Esophagus muscularis mucosa (tissue), 4 donors: ENCODE data around the gene NCAPH2. TPM values are rescaled to one million over a fixed set of nuclear protein-coding genes. Genes with fewer than 3 reads are reported as not detected.

Source experiments
- DNase-seq: peaks from one replicate; pipeline ENCODE4 v3.0.0-alpha.2; 2017; ENCODE audit errors: extremely low spot score
- H3K27ac ChIP-seq, 4 donors: fragments of 200-600 bp; sonication (generic); replicated peaks in 1 of 4; 1 replicate in 3 of 4; 2 replicates in 1 of 4; pipeline ENCODE4 v1.5.1; 2016 to 2019; ENCODE audit warnings: mild to moderate bottlenecking in 1 of 4
- H3K27me3 ChIP-seq, 4 donors: fragments of 200-600 bp; sonication (generic); one replicate each; pipeline versions ENCODE4 v1.5.1 to v1.6.0; 2016 to 2019
- H3K36me3 ChIP-seq, 4 donors: fragments of 200-600 bp; sonication (generic); one replicate each; pipeline ENCODE4 v1.5.1; 2016 to 2019
- H3K4me1 ChIP-seq, 4 donors: fragments of 200-600 bp; sonication (generic); one replicate each; pipeline ENCODE4 v1.5.1; 2016 to 2019
- H3K4me3 ChIP-seq, 4 donors: fragments of 200-600 bp; sonication (generic); 1 replicate in 2 of 4; 2 replicates in 2 of 4; pipeline ENCODE4 v1.5.1; 2016 to 2019; ENCODE audit warnings: mild to moderate bottlenecking in 4 of 4, moderate library complexity in 1 of 4
- H3K9me3 ChIP-seq, 4 donors: fragments of 200-600 bp; sonication (generic); 1 replicate in 3 of 4; 2 replicates in 1 of 4; pipeline ENCODE4 v1.5.1; 2016 to 2019
- CTCF ChIP-seq, 3 experiments: fragments of 200-600 bp in 2 of 3; fragments of 450-650 bp in 1 of 3; sonication (generic) in 2 of 3; IDR thresholded peaks; one replicate each; pipeline ENCODE4 v1.5.1; 2017 to 2019; ENCODE audit warnings: antibody characterized with exemption in 3 of 3, mild to moderate bottlenecking in 2 of 3, moderate library complexity in 1 of 3
- EP300 ChIP-seq: sonication (generic); formaldehyde crosslinking; IDR thresholded peaks from one replicate; pipeline ENCODE4 v1.6.1; 2017; ENCODE audit warnings: antibody characterized with exemption
- POLR2A ChIP-seq: fragments of 450-650 bp; IDR thresholded peaks from one replicate; pipeline ENCODE4 v1.6.1; 2017; ENCODE audit warnings: antibody characterized with exemption, moderate library complexity, mild to moderate bottlenecking, low read depth
- POLR2AphosphoS5 ChIP-seq, 2 donors: sonication (generic); formaldehyde crosslinking; IDR thresholded peaks; one replicate each; pipeline ENCODE4 v1.6.1; 2017; ENCODE audit warnings: antibody characterized with exemption in 2 of 2
- whole genome bisulfite sequencing: methylation state at CpG from one replicate; pipeline ENCODE4 v1.1.5; 2018; 5-methylcytosine and 5-hydroxymethylcytosine counted together
- intact Hi-C: fragments of 100-400 bp; cut with DNase I; formaldehyde crosslinking; loops from one replicate; pipeline ENCODE4 v1.15.1; 2023
- total RNA-seq, 4 donors: library from RNA; depleted of rRNA; stranded (reverse); fragments of >200 nt; gene quantifications; one replicate each; pipeline versions ENCODE4 v1.1.0 to v1.2.1, GENCODE V29; 2016

NCAPH2 gene
- total RNA-seq, 4 donors from 2014 or later, result 30.3 to 44.6 (median 41.7) TPM

- TF ChIP-seq POLR2A (no peak), CTCF (IDR thresholded peaks at IDR 0.05) (no peak), EP300 (no peak), POLR2AphosphoS5 (IDR thresholded peaks at IDR 0.05) (no peak)
- peaks cover 0 to 10% (median 0%) of the 10 kb centered on the region in 4 donors for H3K27me3 ChIP-seq
- H3K4me1 ChIP-seq, result no peaks in the 10 kb centered on the region
- no peaks in the 10 kb centered on the region for H3K9me3 ChIP-seq
- 73% methylated on average over 5 of the region's 5 CpGs for WGBS
- no peak overlapping the region for H3K27ac ChIP-seq
- intact Hi-C loops, result no loop called here
- no peak overlapping the region for H3K4me3 ChIP-seq
- H3K36me3 ChIP-seq, result no peaks in the 10 kb centered on the region
- no peak for DNase-seq
These were observed 48.7 kb downstream of the NCAPH2 start for GRCh38 chr22:50556703-50557102.

- 95% methylated on average over 3 of the region's 3 CpGs for WGBS
- intact Hi-C loops, result no loop called here
These were observed 52.0 kb downstream of the NCAPH2 start for GRCh38 chr22:50560034-50560433.

GRCh38 chr22:50561401-50562358, 53.7 kb downstream of the NCAPH2 start:
- Histone ChIP-seq H3K4me3 (no peak overlapping the region), H3K27ac (no peak overlapping the region), H3K4me1 (peaks cover 9 to 16% (median 15%) of the 10 kb centered on the region in 4 donors), H3K9me3 (no peaks in the 10 kb centered on the region), H3K36me3 (no peaks in the 10 kb centered on the region), H3K27me3 (peaks cover 0 to 3% (median 0%) of the 10 kb centered on the region in 4 donors)
- TF ChIP-seq CTCF (IDR thresholded peaks at IDR 0.05) (no peak), POLR2AphosphoS5 (IDR thresholded peaks at IDR 0.05) (no peak)
- WGBS, result 67% methylated on average over 19 of the region's 34 CpGs
- intact Hi-C loops, result no loop called here
- DNase-seq, result no peak

More at GRCh38 chr22:50560034-50560433, 52.0 kb downstream of the NCAPH2 start:
- DNase-seq, result no peak
- H3K27ac ChIP-seq, result no peak overlapping the region
- H3K27me3 ChIP-seq, result peaks cover 0 to 3% (median 0%) of the 10 kb centered on the region in 4 donors
- H3K36me3 ChIP-seq, result no peaks in the 10 kb centered on the region
- no peaks in the 10 kb centered on the region for H3K9me3 ChIP-seq
- peaks cover 9 to 16% (median 15%) of the 10 kb centered on the region in 4 donors for H3K4me1 ChIP-seq
- no peak overlapping the region for H3K4me3 ChIP-seq
- TF ChIP-seq CTCF (IDR thresholded peaks at IDR 0.05), result no peak
- no peak for TF ChIP-seq EP300
- TF ChIP-seq POLR2A, result no peak
- TF ChIP-seq POLR2AphosphoS5 (IDR thresholded peaks at IDR 0.05), result no peak

GRCh38 chr22:50562523-50563412, 54.7 kb downstream of the NCAPH2 start, which contains the start of gene SYCE3:
Gene SYCE3, minus strand, starts transcription at chr22:50562919. Its CDS starts 6,514 bp downstream, at chr22:50556405.
- intact Hi-C loops, result no loop called here
- Histone ChIP-seq H3K27ac (peak within 1 kb of the TSS; percentile 64 to 65 (median 64)), H3K4me1 (peaks cover 9 to 16% (median 15%) of the 10 kb centered on the region in 4 donors), H3K27me3 (peaks cover 0 to 3% (median 0%) of the 10 kb centered on the region in 4 donors), H3K4me3 (peak within 1 kb of the TSS; percentile 57 to 62 (median 60)), H3K9me3 (no peaks in the 10 kb centered on the region), H3K36me3 (peaks cover 0 to 6% (median 0%) of the 10 kb centered on the region in 4 donors)
- DNase-seq, result peak; percentile 98
- 12% methylated on average over 19 of the region's 61 CpGs for WGBS
- peak; percentile 89 to 100 (median 95) for TF ChIP-seq CTCF (IDR thresholded peaks at IDR 0.05)
- TF ChIP-seq EP300, result no peak
- TF ChIP-seq POLR2A, result no peak
- peak; percentile 87 to 91 for TF ChIP-seq POLR2AphosphoS5 (IDR thresholded peaks at IDR 0.05)
